ENCODE measurements around the gene PKD1.

DNA sequence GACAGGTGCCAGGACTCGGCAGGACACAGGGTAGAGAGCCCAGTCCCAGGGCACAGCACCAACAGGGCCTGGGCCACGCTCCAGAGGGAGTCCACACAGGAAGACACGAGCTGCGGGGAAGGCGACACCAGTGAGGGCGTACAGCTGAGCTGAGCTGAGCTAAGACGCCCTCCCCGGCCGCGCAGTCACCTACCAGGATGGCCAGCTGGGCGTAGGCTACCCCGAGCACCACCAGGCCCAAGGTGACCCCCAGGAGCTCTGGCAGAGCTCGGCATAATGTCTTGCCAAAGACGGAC, 45.3 kb downstream of the PKD1 start:
- TF ChIP-seq, protein P1, sequence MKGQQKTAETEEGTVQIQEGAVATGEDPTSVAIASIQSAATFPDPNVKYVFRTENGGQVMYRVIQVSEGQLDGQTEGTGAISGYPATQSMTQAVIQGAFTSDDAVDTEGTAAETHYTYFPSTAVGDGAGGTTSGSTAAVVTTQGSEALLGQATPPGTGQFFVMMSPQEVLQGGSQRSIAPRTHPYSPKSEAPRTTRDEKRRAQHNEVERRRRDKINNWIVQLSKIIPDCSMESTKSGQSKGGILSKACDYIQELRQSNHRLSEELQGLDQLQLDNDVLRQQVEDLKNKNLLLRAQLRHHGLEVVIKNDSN (CRISPR knock-in tag; IDR thresholded peaks at IDR 0.05): no peak
- TF ChIP-seq, protein P2, sequence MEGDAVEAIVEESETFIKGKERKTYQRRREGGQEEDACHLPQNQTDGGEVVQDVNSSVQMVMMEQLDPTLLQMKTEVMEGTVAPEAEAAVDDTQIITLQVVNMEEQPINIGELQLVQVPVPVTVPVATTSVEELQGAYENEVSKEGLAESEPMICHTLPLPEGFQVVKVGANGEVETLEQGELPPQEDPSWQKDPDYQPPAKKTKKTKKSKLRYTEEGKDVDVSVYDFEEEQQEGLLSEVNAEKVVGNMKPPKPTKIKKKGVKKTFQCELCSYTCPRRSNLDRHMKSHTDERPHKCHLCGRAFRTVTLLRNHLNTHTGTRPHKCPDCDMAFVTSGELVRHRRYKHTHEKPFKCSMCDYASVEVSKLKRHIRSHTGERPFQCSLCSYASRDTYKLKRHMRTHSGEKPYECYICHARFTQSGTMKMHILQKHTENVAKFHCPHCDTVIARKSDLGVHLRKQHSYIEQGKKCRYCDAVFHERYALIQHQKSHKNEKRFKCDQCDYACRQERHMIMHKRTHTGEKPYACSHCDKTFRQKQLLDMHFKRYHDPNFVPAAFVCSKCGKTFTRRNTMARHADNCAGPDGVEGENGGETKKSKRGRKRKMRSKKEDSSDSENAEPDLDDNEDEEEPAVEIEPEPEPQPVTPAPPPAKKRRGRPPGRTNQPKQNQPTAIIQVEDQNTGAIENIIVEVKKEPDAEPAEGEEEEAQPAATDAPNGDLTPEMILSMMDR (IDR thresholded peaks at IDR 0.05): no peak
- TF ChIP-seq CREB1 (CRISPR knock-in tag; IDR thresholded peaks at IDR 0.05) (no peak), TEAD4 (CRISPR knock-in tag; IDR thresholded peaks at IDR 0.05) (no peak), SMAD3 (CRISPR knock-in tag; IDR thresholded peaks at IDR 0.05; ENCODE audit: borderline replicate concordance) (no peak), NR3C1 (CRISPR knock-in tag; conservative IDR thresholded peaks at IDR 0.05; ENCODE audit: low read depth) (no peak), ZNF317 (CRISPR knock-in tag; IDR thresholded peaks at IDR 0.05; ENCODE audit: borderline replicate concordance, low read depth) (no peak), FOXJ3 (CRISPR knock-in tag; IDR thresholded peaks at IDR 0.05; ENCODE audit: borderline replicate concordance) (no peak)
- TF ChIP-seq, protein P3, sequence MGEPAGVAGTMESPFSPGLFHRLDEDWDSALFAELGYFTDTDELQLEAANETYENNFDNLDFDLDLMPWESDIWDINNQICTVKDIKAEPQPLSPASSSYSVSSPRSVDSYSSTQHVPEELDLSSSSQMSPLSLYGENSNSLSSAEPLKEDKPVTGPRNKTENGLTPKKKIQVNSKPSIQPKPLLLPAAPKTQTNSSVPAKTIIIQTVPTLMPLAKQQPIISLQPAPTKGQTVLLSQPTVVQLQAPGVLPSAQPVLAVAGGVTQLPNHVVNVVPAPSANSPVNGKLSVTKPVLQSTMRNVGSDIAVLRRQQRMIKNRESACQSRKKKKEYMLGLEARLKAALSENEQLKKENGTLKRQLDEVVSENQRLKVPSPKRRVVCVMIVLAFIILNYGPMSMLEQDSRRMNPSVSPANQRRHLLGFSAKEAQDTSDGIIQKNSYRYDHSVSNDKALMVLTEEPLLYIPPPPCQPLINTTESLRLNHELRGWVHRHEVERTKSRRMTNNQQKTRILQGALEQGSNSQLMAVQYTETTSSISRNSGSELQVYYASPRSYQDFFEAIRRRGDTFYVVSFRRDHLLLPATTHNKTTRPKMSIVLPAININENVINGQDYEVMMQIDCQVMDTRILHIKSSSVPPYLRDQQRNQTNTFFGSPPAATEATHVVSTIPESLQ (CRISPR knock-in tag; IDR thresholded peaks at IDR 0.05): no peak
- TF ChIP-seq, protein P4, sequence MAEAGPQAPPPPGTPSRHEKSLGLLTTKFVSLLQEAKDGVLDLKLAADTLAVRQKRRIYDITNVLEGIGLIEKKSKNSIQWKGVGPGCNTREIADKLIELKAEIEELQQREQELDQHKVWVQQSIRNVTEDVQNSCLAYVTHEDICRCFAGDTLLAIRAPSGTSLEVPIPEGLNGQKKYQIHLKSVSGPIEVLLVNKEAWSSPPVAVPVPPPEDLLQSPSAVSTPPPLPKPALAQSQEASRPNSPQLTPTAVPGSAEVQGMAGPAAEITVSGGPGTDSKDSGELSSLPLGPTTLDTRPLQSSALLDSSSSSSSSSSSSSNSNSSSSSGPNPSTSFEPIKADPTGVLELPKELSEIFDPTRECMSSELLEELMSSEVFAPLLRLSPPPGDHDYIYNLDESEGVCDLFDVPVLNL (CRISPR knock-in tag; IDR thresholded peaks at IDR 0.05; ENCODE audit: borderline replicate concordance, low read depth): no peak
- TF ChIP-seq, protein P5, sequence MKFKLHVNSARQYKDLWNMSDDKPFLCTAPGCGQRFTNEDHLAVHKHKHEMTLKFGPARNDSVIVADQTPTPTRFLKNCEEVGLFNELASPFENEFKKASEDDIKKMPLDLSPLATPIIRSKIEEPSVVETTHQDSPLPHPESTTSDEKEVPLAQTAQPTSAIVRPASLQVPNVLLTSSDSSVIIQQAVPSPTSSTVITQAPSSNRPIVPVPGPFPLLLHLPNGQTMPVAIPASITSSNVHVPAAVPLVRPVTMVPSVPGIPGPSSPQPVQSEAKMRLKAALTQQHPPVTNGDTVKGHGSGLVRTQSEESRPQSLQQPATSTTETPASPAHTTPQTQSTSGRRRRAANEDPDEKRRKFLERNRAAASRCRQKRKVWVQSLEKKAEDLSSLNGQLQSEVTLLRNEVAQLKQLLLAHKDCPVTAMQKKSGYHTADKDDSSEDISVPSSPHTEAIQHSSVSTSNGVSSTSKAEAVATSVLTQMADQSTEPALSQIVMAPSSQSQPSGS (CRISPR knock-in tag; IDR thresholded peaks at IDR 0.05; ENCODE audit: borderline replicate concordance, low read depth): no peak
- TF ChIP-seq, protein P6, sequence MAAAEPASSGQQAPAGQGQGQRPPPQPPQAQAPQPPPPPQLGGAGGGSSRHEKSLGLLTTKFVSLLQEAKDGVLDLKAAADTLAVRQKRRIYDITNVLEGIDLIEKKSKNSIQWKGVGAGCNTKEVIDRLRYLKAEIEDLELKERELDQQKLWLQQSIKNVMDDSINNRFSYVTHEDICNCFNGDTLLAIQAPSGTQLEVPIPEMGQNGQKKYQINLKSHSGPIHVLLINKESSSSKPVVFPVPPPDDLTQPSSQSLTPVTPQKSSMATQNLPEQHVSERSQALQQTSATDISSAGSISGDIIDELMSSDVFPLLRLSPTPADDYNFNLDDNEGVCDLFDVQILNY (CRISPR knock-in tag; IDR thresholded peaks at IDR 0.05): no peak
